ENCODE results near the gene TPT1. TPM values are rescaled to one million over a fixed set of nuclear protein-coding genes. Genes with fewer than 3 reads are reported as not detected.

Gene TPT1
- total and polyA plus RNA-seq, 2 of the 13 experiments (the other 11 are each of a cell fraction or from before 2014, with no cell fraction given): 2,953 to 3,594 TPM

GRCh38 chr13:45336025-45336800 is 4.8 kb downstream of the TPT1 start:
- ChIA-PET POLR2A (interaction anchor here (0.6 to 1.2 kb wide), 2 partner anchors 17 to 20 kb away, joined by 5 to 8 read pairs; no protein-coding TSS in a partner anchor), CTCF (ENCODE audit: low intra/inter-chr PET ratio, low total read pairs) (no interaction called here)
- DNase-seq (ENCODE audit: low spot score) (no peak), FAIRE-seq (no peak), ATAC-seq (peak; percentile 1; the same call in 2 of the 3 replicates)
- H3K4me3 ChIP-seq (replicated peaks in 1 of 3; ENCODE audit: insufficient read depth in 1 of 3, low read depth in 2 of 3, low read length in 3 of 3): 0 out of 6 replicates have a peak overlapping the region, but pooled peaks of 1 of the 3 experiments have one; percentile 4
- 82% methylated on average over 9 of the region's 9 CpGs for WGBS (ENCODE audit: low lambda C conversion rate)
- no peaks in the 10 kb centered on the region; a peak in 1 of 5 replicates for H3K27me3 ChIP-seq (ENCODE audit: control insufficient read depth in 1 of 2, insufficient read depth in 2 of 2, low read length in 2 of 2)
- in situ Hi-C loops (cut with HindIII; ENCODE audit: extremely low pct_ligation_motif_present, low pct_unique_long_range_greater_than_20kb): no loop called here
- peaks cover 86% of the 10 kb centered on the region for H3K4me1 ChIP-seq (ENCODE audit: insufficient read depth, low read length)
- H3K36me3 ChIP-seq (replicated peaks in 1 of 2; ENCODE audit: control insufficient read depth in 1 of 2, insufficient read depth in 2 of 2, low read length in 2 of 2): peaks cover 13 to 46% of the 10 kb centered on the region in 2 experiments
- intact Hi-C loops (cut with micrococcal nuclease; ENCODE audit: unreplicated experiment): no loop called here
- H3K79me2 ChIP-seq (ENCODE audit: insufficient read depth, low read length): peaks cover 35% of the 10 kb centered on the region
- H3K27ac ChIP-seq (ENCODE audit: extremely low read length, insufficient read depth, low read length): peak overlapping the region; percentile 52
- no peaks in the 10 kb centered on the region for H3K9me3 ChIP-seq (ENCODE audit: low read length)
- peaks cover 64% of the 10 kb centered on the region for H4K20me1 ChIP-seq (ENCODE audit: insufficient read depth, low read length)
- H2AFZ ChIP-seq (ENCODE audit: low read length): no peak overlapping the region
- no TSS peak for BruUV-seq (replicated peaks)
- H3K4me2 ChIP-seq (ENCODE audit: low read depth, low read length): peak overlapping the region; percentile 15
- H3K9ac ChIP-seq (ENCODE audit: insufficient read depth, low read depth, low read length): no peak overlapping the region; the same call in 1 of the 2 replicates
- TF ChIP-seq HMGXB3 (CRISPR knock-in tag; IDR thresholded peaks at IDR 0.05; ENCODE audit: borderline replicate concordance): no peak
- no peak for TF ChIP-seq ZNF7 (CRISPR knock-in tag; IDR thresholded peaks at IDR 0.05)
- TF ChIP-seq ZNF431 (CRISPR knock-in tag; IDR thresholded peaks at IDR 0.05; ENCODE audit: borderline replicate concordance, low read depth): no peak
- TF ChIP-seq NONO (IDR thresholded peaks at IDR 0.05): no peak
- 0 out of 2 replicates have a peak, but pooled peaks have one; percentile 9 for TF ChIP-seq NONO (CRISPR knock-in tag; conservative IDR thresholded peaks at IDR 0.05)
- TF ChIP-seq SPEN (CRISPR knock-in tag; IDR thresholded peaks at IDR 0.05; ENCODE audit: low read depth): 0 out of 2 replicates have a peak, but pooled peaks have one; percentile 22
- peak; percentile 81; the same call in 1 of the 2 replicates for TF ChIP-seq SSRP1 (CRISPR knock-in tag; IDR thresholded peaks at IDR 0.05)
- no peak for TF ChIP-seq SP1 (IDR thresholded peaks at IDR 0.05)
- TF ChIP-seq SP1 (CRISPR knock-in tag; IDR thresholded peaks at IDR 0.05): no peak
- peak; percentile 38 for TF ChIP-seq RBM22 (optimal IDR thresholded peaks at IDR 0.05; ENCODE audit: low read length)
- no peak for TF ChIP-seq ZNF512 (CRISPR knock-in tag; IDR thresholded peaks at IDR 0.05)
- TF ChIP-seq ZNF550 (CRISPR knock-in tag; IDR thresholded peaks at IDR 0.05; ENCODE audit: borderline replicate concordance): no peak
- TF ChIP-seq ZBTB2 (CRISPR knock-in tag; IDR thresholded peaks at IDR 0.05; ENCODE audit: low read depth): no peak
- TF ChIP-seq, protein P1, sequence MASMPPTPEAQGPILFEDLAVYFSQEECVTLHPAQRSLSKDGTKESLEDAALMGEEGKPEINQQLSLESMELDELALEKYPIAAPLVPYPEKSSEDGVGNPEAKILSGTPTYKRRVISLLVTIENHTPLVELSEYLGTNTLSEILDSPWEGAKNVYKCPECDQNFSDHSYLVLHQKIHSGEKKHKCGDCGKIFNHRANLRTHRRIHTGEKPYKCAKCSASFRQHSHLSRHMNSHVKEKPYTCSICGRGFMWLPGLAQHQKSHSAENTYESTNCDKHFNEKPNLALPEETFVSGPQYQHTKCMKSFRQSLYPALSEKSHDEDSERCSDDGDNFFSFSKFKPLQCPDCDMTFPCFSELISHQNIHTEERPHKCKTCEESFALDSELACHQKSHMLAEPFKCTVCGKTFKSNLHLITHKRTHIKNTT (CRISPR knock-in tag; IDR thresholded peaks at IDR 0.05): no peak
- TF ChIP-seq ZSCAN20 (CRISPR knock-in tag; IDR thresholded peaks at IDR 0.05; ENCODE audit: borderline replicate concordance): no peak
- no peak for TF ChIP-seq MBNL3 (CRISPR knock-in tag; conservative IDR thresholded peaks at IDR 0.05)

Data from HepG2 (cell line).